HuH-7 (cell line): ENCODE measurements around the gene GNA12.

ENCODE experiments used
- DNase-seq: peaks from one replicate; pipeline ENCODE4 v3.0.0; 2011; ENCODE audit warnings: low spot score

GNA12 gene

DNA sequence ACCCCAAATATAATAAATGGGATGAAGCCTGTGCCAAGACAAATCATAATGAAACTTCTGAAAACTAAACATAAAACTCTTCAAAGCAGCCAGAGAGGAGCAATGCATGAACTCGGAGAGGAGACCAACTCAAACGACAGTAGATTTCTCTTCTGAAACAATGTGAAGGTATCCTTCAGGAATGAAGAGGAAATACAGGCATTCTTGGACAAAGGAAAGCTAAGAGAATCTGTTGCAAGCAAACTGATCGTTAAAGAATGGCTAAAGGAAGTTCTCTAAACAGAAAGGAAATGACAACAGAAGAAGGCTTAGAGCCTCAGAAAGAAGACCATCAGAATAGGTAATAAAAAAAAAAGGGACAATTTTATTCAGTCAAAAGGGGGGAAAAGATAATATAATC lies 6.6 kb downstream of the GNA12 start:
- no peak for DNase-seq

DNA sequence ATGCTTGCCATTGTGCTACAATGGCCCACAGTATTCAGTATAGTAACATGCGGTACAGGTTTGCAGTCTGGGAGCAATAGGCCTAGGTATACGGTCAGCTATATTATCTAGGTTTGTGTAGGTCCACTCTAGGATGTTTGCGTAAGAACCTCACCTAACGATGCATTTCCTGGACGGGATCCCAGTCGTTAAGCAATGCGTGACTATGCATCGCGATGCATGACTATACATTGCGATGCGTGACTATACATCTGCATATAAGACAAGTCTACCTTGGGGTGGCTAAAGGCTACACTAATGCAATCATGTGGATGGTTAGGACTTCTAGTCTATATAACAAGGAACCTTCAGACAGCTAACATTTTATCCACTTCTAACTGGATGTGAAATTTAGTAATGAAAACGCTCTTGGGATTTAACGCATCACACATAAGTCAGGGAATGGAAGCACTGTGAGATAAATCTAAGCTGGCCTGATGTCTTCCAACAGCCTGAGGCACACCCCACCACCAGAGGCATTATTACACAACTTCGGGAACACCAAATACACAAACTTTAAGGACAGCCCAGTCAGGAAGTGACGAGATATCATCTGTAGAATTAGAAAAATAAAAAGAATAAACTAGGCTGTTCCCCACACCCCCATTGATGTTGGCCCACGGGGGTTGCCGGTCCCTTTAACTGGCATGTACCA lies 9.2 kb downstream of the GNA12 start:
- DNase-seq: no peak

DNA sequence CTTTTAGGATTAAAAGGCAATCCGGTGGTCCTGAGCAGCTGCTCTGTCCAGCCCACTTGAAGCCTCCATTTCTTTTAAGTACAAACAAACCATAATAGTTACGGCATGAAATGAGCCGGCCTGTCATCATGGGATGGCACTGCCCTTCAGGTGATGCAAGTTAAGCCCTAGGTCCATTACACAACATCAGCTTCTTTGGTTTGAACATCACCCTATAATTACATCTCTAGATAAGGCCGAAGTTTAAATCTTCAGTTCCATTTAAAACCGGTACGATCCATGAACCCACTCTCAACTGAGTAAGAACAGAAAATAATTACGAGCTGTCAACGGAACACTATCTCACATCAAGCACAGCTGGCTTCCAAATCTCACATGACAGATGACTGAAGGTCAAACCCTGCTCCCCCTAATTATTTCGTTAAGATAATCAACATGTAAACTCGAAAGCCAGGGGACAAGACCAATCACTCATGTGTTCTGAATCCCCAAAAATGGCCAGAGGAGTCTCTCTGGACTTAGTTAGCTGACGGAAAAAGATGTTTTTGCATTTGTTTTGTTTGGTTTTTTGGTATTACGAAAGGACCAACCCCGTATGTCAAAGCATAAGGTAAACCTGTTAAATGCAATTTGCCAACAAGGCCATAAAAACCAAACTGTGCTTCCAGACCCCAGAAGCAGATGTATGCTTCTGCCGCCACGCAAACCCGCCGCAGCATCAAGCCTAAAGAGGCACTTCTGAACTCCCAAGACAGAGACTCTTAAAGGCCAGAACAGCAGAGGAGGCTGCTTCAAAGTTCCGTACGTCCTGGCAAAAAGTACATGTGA lies 10.8 kb downstream of the GNA12 start:
- no peak for DNase-seq

DNA sequence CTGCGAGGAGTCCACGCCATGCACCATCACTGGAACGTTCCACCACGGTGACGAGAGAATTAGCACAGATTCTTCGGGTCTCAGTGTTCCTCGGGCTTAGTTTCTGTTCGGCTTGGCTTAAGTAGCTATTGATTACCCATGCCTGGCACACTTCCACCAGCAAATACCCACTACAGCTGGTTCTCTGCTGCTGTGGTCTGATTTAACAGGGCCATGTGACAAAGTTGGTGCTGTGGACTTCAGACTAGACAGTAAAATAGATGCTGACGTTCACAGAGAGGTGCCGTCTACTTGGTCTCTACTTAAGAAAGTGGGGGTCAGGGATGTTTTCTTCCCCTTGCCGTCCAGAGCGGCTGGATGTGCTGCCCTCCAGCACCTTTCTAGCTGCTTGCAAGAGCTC lies 11.6 kb downstream of the GNA12 start:
- no peak for DNase-seq

DNA sequence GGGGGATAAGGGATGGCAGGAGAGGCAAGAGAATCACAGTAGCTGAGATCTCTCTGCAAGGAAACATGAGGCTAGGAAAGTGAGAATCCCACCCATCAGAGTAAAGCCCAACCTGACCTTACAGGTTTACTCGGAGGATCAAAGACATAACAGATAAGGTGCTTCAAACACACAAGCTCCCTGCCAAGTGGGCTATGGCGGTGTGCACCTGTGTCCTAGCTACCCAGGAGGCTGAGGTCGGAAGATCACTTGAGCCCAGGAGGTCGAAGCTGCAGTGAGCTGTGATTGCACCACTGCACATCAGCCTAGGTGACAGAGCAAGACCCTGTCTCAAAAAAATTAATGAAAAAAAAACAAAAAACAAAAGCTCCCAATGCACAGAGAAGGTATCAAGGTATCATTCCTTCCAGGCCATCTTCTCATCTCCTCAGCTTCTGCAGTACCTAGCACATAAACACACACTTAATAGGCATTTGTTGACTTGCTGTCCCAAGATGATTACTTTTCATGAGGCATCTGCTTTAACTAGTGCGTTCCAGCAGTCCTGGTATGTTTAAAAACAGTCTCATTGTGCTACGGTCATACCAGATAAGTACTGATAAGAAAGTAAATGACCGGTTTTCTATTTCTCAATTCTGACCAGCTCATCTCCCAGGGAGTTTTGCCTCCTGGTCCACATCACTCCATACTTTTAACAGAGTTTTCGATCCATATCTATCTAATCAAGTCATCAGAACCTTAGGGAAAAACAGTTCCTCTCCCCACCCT lies 13.3 kb downstream of the GNA12 start:
- no peak for DNase-seq

DNA sequence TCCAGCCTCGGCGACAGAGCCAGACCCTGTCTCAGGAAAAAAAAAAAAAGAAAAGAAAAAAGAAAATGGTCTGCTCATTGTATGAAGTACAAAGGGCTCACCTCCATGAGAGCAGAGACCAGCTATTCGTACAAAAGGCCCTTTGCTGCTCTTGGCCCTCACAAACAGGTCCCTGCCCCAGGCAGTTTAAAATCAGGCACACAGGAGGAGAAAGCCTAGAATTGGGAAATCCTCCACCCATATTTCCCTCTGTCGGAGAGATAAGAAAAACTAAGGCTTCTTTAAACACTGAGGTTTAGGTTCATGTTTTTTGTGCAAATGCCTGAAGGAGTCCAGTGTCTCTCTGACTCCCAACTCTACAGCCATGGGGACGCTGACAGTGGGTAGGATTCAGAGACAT lies 15.1 kb downstream of the GNA12 start:
- DNase-seq: no peak

DNA sequence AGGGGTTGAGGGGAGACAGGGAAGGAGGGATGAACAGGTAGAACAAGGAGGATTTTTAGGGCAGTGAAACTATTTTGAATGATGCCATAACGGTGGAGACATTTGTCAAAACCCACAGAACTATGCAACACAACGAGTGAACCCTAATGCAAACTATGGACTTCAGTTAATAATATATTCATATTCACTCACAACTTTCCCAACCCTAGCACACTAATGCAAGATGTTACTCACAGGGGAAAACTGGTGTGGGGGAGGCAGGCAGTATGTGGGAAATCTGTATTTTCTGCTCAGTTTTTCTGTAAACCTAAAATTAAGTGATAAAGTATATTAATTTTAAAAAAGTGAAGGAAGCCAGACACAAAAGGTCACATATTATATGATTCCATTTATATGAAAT lies 17.3 kb downstream of the GNA12 start:
- DNase-seq: no peak

DNA sequence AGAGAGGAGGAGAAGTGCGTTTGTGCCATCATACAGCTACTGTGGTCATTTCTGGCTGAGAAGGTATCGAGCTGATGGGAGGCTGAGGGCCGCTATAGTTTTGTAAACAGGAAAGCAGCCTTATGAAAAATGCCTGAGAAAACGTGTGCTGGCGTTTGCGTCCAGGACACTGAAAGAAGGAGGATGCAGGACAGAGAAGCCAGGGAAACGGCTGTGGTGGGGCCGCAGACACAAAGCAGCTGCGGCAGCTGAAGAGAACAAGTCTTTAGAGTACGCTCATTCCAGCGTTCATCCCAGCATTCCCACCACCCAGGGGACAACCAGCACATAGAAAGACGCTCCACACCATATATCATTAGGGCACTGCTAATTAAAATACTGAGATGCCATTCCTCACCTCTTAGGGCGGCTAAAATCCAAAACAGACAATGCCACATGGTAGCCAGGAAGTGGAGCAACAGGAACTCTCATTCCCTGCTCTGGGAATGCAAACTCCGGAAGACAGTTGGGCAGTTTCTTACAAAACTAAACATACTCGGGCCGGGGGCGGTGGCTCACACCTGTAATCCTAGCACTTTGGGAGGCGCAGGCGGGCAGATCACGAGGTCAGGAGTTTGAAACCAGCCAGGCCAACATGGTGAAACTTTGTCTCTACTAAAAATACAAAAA lies 18.4 kb downstream of the GNA12 start:
- DNase-seq: no peak

DNA sequence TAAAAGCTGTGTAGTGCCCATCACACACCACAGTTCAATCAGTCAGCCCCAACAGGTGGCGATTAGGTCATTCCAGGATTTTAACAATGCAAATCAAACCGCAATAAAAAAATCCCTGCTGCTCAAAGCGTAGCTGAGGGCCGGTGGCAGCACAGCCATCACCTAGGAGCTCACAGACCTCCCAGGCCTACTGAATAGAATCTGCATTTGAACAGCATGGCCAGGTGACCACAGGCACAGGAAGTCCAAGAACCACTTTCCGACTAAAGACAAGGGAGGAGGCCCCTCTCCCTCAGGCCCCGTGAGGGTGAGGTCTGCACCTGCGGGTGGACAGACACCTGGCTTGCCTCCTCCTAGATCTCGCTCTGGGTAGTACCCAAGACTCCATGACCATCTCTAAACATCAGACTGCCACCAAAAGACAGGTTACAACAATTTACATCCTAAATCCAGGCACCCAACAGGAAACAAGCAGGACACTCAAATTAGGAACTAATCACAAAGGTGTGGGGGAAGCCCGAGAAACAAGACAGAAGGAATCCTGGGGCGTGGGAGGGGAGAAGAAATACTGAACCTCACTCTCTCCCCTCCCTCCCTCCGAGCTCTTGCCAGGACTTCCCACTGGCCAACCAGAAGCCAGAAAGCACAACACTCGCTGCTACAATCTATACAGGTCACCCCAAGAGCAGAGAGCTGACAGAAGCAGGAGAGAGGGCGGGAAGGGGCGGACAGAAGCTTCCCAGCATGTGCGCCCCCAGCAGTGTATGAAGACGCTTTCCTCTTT lies 19.2 kb downstream of the GNA12 start:
- no peak for DNase-seq

DNA sequence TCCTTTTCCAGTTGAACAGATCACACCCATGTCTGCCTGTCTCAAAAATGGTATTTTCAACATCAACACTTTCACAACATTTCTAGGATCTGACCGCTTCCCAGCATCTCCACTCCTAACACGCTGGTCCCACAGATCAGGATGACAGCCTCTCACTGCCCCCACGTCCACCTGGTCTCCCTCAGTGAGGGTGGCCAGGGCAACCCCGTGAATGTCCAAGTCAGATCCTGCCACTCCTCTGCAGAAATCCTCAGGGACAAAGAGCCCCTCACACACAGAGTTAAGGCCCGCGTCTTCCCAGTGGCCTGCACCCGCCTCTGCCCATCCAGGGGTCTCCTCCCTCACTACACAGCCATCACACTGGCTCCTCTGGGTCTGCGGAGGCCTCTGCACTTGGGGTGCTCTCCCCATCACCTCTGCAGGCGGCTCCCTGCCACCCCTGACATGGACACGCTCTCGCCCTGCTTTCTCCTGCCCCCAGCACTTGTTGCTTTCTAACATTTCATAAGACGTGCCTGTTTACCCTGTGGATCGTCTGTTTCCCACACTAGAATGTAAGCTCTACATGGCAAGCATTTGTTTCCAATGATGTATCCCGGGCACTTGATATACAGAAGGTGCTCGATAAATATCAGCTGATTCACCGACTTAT lies 20.0 kb downstream of the GNA12 start:
- no peak for DNase-seq

DNA sequence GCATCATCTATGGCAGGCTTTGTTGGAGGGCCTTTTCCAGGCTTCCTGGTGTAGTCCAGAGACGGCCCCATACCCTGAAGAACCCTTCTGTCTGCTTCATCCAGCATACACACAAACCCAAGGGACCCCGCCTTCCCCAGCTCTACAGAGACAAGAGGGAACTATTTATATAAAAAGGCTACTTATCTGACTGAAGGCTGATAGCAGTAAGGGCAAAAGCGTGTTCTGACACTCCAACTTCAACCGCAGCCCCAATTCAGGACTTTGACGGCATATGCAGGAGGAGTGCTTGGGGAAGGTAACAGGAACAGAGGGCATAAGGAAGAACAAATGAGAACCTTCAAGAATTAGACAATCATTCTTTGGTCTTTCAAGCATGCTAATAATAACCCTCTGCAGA lies 21.0 kb downstream of the GNA12 start:
- DNase-seq: no peak

DNA sequence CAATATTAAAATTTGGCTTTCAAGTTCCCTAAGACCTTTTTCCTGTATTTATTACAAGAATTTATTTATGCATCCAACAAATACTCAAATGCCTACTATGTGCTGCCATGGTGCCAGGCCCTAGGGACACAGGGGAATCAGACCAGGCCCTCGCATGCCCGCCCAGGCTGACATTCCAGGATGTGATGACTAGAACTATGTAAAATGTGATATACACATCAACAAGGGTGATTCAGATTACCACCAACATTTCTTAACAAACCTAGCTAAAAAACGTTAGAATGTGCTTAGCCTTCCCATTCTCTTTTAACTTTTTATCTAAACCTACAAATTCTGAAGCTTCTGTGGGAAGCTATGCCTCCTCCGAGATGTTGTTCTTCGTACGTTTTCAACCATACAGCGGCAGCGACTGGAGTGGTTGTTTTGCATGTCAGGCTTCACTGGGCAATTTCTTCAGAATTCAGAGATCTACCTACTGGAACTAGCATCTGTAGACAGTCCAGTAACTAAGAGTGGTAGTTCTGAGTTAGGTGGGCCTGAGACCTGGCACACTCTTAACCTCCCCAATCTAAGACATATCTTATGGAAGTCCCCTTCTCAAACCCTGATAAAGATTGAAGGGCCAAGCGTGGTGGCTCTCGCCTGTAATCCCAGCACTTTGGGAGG lies 22.1 kb downstream of the GNA12 start:
- no peak for DNase-seq

DNA sequence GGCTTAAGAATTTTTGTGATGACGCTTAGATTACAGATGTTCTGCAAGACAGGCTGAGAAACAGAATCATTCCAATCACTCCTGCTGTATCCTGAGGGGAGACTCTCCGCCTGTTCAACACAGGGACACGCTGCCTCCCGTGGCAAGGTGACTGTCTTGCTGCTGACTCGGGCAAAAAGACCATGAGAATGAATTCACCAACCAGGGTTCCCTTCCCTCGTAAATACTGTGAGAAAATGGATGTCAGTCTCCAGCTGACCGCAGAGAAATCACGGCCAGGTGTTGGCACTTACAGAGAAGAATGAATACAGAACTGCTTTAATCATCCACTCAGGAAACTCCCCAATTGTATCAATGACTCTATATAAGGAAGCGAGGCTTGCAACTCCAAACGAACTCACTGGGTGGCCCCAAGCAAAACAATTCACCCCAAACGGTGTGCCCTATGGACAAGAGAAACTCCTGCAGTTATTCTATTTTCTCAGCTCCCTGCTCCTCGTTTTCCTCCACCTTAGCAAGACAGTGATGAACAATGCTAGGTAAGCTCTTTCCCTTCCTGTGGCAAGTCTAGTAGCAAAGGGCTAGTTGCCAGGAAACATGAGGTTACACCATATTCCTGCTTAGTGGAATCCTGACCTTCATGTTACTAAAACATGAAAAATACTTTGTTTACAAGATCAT lies 22.8 kb downstream of the GNA12 start:
- DNase-seq: peak; percentile 38

DNA sequence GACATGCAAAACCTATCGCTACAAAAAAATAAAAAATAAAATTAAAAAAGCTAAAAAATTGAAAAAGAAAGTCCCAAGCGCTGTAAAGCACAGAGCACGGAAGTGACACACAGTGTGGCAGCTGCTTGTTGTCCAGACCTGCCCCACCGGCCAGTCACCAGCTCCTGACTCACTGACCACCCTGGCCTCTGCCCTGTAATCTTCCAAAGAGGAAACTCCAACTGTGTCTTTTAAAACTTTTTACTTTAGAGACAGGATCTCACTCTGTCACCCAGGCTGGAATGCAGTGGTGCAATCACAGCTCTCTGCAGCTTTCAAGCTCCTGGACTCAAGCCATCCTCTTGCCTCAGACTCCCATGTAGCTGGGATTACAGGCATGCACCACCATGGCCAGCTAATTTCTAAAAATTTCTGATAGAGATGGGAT lies 23.6 kb downstream of the GNA12 start:
- DNase-seq: no peak

DNA sequence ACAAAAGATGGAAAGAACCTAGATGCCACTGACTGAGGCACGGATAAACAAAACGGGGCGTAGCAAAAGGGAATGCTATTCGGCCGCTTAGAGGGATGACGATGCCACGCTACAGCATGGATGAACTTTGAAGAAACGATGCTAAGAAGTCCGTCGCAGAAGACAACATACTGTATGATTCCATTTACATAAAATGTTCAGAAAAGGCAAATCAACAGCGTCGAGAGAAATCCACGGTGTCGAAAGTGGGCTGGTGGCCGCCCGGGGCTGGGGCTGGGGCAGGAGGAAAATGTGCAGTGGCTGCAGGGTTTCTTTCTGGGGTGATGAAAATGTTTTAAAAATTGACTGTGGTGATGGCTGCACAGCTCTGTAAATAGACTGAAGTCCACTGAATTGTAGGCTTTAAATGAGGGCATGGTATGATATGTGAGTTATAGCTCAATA lies 24.1 kb downstream of the GNA12 start:
- DNase-seq: no peak

DNA sequence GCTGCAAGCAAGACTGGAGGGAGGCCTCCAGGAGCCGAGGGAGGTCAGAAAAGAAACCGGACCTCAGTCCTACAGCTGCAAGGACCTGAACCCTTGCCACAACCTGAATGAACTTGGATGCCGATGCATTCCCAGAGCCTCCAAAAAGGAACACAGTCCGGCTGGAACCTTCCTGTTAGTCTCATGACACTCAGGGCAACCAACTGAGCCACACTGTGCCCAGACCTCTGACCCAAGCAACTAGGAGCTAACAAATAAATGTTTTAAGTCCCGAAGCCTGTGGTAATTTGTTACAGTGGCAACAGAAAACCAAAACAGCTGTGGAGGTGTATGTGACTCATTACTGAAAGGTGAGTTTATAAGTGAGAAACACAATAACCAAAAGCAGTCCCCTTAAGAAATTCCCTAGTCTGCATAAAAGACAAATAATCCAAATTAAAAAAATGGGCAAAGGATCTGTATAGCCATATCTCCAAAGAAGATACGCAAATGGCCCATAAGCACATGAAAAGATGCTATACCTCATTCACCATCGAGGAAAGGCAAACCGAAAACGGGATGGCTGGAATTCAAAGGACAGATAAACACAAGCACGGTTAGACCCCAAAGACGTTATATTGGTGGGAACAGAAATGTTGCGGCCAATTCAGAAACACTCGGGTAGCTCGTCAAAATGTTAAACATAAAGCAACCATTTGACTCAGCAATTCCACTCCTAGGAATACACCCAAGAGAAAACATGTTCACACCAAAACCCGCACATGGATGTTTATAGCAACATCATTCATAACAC lies 24.8 kb downstream of the GNA12 start:
- DNase-seq: no peak

DNA sequence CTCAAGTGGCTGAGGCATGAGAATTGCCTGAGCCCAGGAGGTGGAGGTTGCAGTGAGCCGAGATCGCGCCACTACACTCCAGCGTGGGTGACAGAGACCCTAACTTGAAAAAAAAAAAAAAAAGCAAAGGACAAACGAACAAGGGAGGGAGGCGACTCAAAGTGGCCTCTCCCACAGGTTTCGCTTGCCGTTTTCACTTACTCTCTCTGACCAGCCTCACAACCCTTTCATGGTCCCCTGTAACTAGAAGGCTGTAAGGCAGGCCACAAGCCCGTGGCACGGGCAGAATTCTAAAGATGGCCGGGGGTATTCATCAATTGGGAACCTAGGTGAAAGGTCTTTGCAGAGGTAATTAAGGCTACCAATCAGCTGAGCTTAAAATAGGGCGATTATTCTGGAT lies 25.5 kb downstream of the GNA12 start:
- DNase-seq: no peak

DNA sequence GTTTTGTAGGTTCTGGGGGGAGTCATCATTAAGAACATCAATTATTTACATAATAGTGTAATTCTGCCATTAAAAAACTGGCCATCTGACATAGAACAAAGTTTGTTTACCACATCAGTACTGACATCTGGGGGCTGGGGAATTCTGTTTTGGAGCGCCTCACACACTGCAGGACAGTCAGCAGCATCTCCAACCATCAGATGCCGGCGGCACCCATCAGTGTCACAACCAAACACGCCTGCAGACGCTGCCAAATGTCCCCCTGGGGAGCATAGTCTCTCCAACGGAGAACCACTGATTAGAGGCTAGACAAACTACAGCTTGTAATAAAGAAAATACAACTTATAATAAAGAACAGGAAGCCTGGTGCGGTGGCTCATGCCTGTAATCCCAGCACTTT lies 26.0 kb downstream of the GNA12 start:
- DNase-seq: no peak

DNA sequence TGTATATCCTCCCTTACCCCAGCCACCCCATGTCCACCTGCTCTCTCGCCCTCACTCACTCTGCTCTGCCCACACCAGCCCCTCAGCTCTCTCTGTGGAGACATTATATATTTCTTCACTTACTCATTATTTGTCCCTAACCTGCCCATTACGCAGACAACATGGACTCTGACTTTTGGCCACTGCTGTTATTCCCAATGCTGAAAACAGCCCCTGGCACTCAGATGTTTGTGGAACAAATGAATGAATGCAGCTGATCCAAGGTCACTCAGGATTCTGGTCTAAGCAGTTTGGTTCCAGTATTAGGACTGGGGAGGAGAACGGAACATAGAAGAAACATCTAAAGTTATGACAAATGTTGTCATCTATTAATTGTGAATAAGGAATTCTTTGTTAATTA lies 26.7 kb downstream of the GNA12 start:
- no peak for DNase-seq
